Thyroid gland (tissue), 4 donors: ENCODE results near the gene TNS3. TPM values are rescaled to one million over a fixed set of nuclear protein-coding genes. Genes with fewer than 3 reads are reported as not detected.

ENCODE experiments used
- DNase-seq, 2 donors: peaks; one replicate each; pipeline ENCODE4 v3.0.0-alpha.2; 2019
- H3K27ac ChIP-seq, 3 donors: fragments of 200-600 bp; sonication (generic); 1 replicate in 2 of 3; 2 replicates in 1 of 3; pipeline ENCODE4 v1.5.1; 2016 to 2019; ENCODE audit warnings: mild to moderate bottlenecking in 1 of 3, moderate library complexity in 1 of 3
- H3K27me3 ChIP-seq: fragments of 200-600 bp; sonication (generic); one replicate; pipeline ENCODE4 v1.5.1; 2019
- H3K36me3 ChIP-seq, 2 donors: fragments of 200-600 bp; sonication (generic); one replicate each; pipeline ENCODE4 v1.5.1; 2016 to 2019
- H3K4me1 ChIP-seq, 2 donors: fragments of 200-600 bp; sonication (generic); one replicate each; pipeline ENCODE4 v1.5.1; 2017 to 2019
- H3K4me3 ChIP-seq, 3 donors: fragments of 200-600 bp; sonication (generic); replicated peaks in 1 of 3; 1 replicate in 2 of 3; 2 replicates in 1 of 3; pipeline ENCODE4 v1.5.1; 2016; ENCODE audit warnings: mild to moderate bottlenecking in 1 of 3
- H3K9me3 ChIP-seq: fragments of 200-600 bp; sonication (generic); one replicate; pipeline ENCODE4 v1.5.1; 2017
- CTCF ChIP-seq, 6 experiments: fragments of 200-600 bp in 3 of 6; fragments of 450-650 bp in 3 of 6; sonication (generic) in 3 of 6; IDR thresholded peaks; one replicate each; pipeline ENCODE4 v1.5.1; 2016 to 2019; ENCODE audit warnings: antibody characterized with exemption in 6 of 6, mild to moderate bottlenecking in 2 of 6, inconsistent platforms in 1 of 6, moderate library complexity in 1 of 6
- POLR2A ChIP-seq, 2 donors: fragments of 450-650 bp; IDR thresholded peaks; one replicate each; pipeline ENCODE4 v1.6.1; 2017; ENCODE audit warnings: antibody characterized with exemption in 2 of 2, mild to moderate bottlenecking in 2 of 2, moderate library complexity in 1 of 2
- WGBS, 2 donors: methylation state at CpG; one replicate each; pipeline ENCODE4 v1.1.5; 2017; 5-methylcytosine and 5-hydroxymethylcytosine counted together
- intact Hi-C: fragments of 100-400 bp; cut with DNase I; formaldehyde crosslinking; loops from one replicate; pipeline ENCODE4 v1.15.1; 2023
- total RNA-seq, 4 donors: library from RNA; depleted of rRNA; stranded (reverse); fragments of >200 nt; gene quantifications; one replicate each; pipeline ENCODE4 v1.2.3, GENCODE V29; 2016

The TNS3 gene
- total RNA-seq, 4 donors from 2014 or later, result 65.8 to 93.0 (median 80.7) TPM

- WGBS, 2 donors, result 89 to 96% methylated on average over 3 to 4 of the region's 4 CpGs
Observed at GRCh38 chr7:47424523-47424922, 157.4 kb downstream of the TNS3 start.

GRCh38 chr7:47423196-47423595, 158.7 kb downstream of the TNS3 start:
- WGBS, 2 donors, result 89% methylated on average over 3 of the region's 3 CpGs
- Histone ChIP-seq H3K9me3 (no peaks in the 10 kb centered on the region), H3K4me3 (no peak overlapping the region), H3K27ac (peak overlapping the region in 1 of 3 donors; percentile 4), H3K36me3 (no peaks in the 10 kb centered on the region), H3K4me1 (peaks cover 0 to 10% of the 10 kb centered on the region in 2 donors), H3K27me3 (no peaks in the 10 kb centered on the region)
- no peak for TF ChIP-seq CTCF (IDR thresholded peaks at IDR 0.05)
- TF ChIP-seq POLR2A (IDR thresholded peaks at IDR 0.05), result no peak
- DNase-seq, result no peak
- intact Hi-C loops, result no loop called here

More at GRCh38 chr7:47424523-47424922, 157.4 kb downstream of the TNS3 start:
- peaks cover 0 to 10% of the 10 kb centered on the region in 2 donors for H3K4me1 ChIP-seq
- H3K27ac ChIP-seq, result no peak overlapping the region
- H3K4me3 ChIP-seq, result no peak overlapping the region
- TF ChIP-seq POLR2A (IDR thresholded peaks at IDR 0.05) (no peak), CTCF (IDR thresholded peaks at IDR 0.05) (no peak)
- H3K27me3 ChIP-seq, result no peaks in the 10 kb centered on the region
- H3K9me3 ChIP-seq, result no peaks in the 10 kb centered on the region
- DNase-seq, result no peak
- intact Hi-C loops, result no loop called here
- H3K36me3 ChIP-seq, result no peaks in the 10 kb centered on the region

GRCh38 chr7:47422611-47423010, 159.3 kb downstream of the TNS3 start:
- WGBS, 2 donors, result 51 to 67% methylated on average over 3 of the region's 3 CpGs
- intact Hi-C loops, result no loop called here
- no peak for DNase-seq
- Histone ChIP-seq H3K9me3 (no peaks in the 10 kb centered on the region), H3K4me3 (no peak overlapping the region), H3K4me1 (peaks cover 0 to 10% of the 10 kb centered on the region in 2 donors), H3K27me3 (no peaks in the 10 kb centered on the region), H3K36me3 (no peaks in the 10 kb centered on the region), H3K27ac (peak overlapping the region in 1 of 3 donors; percentile 4)
- no peak for TF ChIP-seq CTCF (IDR thresholded peaks at IDR 0.05)
- TF ChIP-seq POLR2A (IDR thresholded peaks at IDR 0.05), result no peak

GRCh38 chr7:47421456-47421855, 160.5 kb downstream of the TNS3 start:
- 90 to 93% methylated on average over 4 of the region's 4 CpGs for WGBS, 2 donors
- DNase-seq, result no peak
- no peak overlapping the region for H3K4me3 ChIP-seq
- H3K27me3 ChIP-seq, result no peaks in the 10 kb centered on the region
- peaks cover 0 to 10% of the 10 kb centered on the region in 2 donors for H3K4me1 ChIP-seq
- no peaks in the 10 kb centered on the region for H3K36me3 ChIP-seq
- no peaks in the 10 kb centered on the region for H3K9me3 ChIP-seq
- H3K27ac ChIP-seq, result no peak overlapping the region
- TF ChIP-seq CTCF (IDR thresholded peaks at IDR 0.05), result no peak
- TF ChIP-seq POLR2A (IDR thresholded peaks at IDR 0.05), result no peak
- intact Hi-C loops, result no loop called here

GRCh38 chr7:47420122-47420780, 161.7 kb downstream of the TNS3 start:
- intact Hi-C loops, result no loop called here
- Histone ChIP-seq H3K4me1 (peaks cover 0 to 10% of the 10 kb centered on the region in 2 donors), H3K4me3 (no peak overlapping the region), H3K27me3 (no peaks in the 10 kb centered on the region), H3K9me3 (no peaks in the 10 kb centered on the region), H3K36me3 (no peaks in the 10 kb centered on the region), H3K27ac (no peak overlapping the region)
- no peak for TF ChIP-seq POLR2A (IDR thresholded peaks at IDR 0.05)
- no peak for TF ChIP-seq CTCF (IDR thresholded peaks at IDR 0.05)
- 96% methylated on average over 11 of the region's 11 CpGs for WGBS, 2 donors
- DNase-seq, result no peak
